GM21381 (cell line): Measurements from ENCODE around the gene AOPEP.

Experiments used
- ATAC-seq: cut with Tn5 transposase; IDR thresholded peaks from one replicate; pipeline ENCODE4 v1.9.1; 2021; ENCODE audit warnings: mild to moderate bottlenecking, moderate library complexity; ENCODE audit not compliant: unreplicated experiment

The AOPEP gene

GRCh38 chr9:94717761-94718160 lies 8.7 kb upstream of the AOPEP start:
- no peak for ATAC-seq

GRCh38 chr9:94718936-94719335 lies 7.6 kb upstream of the AOPEP start:
- ATAC-seq: no peak

- ATAC-seq: no peak
Measured at GRCh38 chr9:94719878-94720277, 6.6 kb upstream of the AOPEP start.

GRCh38 chr9:94720846-94721549 lies 5.5 kb upstream of the AOPEP start:
- ATAC-seq: no peak

- no peak for ATAC-seq
Measured at GRCh38 chr9:94721754-94722153, 4.7 kb upstream of the AOPEP start.

GRCh38 chr9:94725293-94725692 lies 1.2 kb upstream of the AOPEP start:
- no peak for ATAC-seq

- ATAC-seq: no peak
Measured at GRCh38 chr9:94728719-94729118, 2.2 kb downstream of the AOPEP start.

- no peak for ATAC-seq
Measured at GRCh38 chr9:94729199-94729598, 2.7 kb downstream of the AOPEP start.

GRCh38 chr9:94734054-94734754 lies 7.7 kb downstream of the AOPEP start:
- no peak for ATAC-seq

- ATAC-seq: no peak
Measured at GRCh38 chr9:94736759-94737158, 10.3 kb downstream of the AOPEP start.

GRCh38 chr9:94740145-94740840 lies 13.8 kb downstream of the AOPEP start:
- ATAC-seq: no peak

GRCh38 chr9:94741866-94742265 lies 15.4 kb downstream of the AOPEP start:
- ATAC-seq: no peak

- ATAC-seq: no peak
Measured at GRCh38 chr9:94743035-94743954, 16.8 kb downstream of the AOPEP start.

GRCh38 chr9:94745806-94746540 lies 19.5 kb downstream of the AOPEP start:
- ATAC-seq: no peak

GRCh38 chr9:94746541-94747370 lies 20.3 kb downstream of the AOPEP start:
- ATAC-seq: no peak

- no peak for ATAC-seq
Measured at GRCh38 chr9:94754976-94755475, 28.5 kb downstream of the AOPEP start.

- ATAC-seq: no peak
Measured at GRCh38 chr9:94757158-94757557, 30.7 kb downstream of the AOPEP start.

- no peak for ATAC-seq
Measured at GRCh38 chr9:94758031-94758430, 31.5 kb downstream of the AOPEP start.

GRCh38 chr9:94758880-94759279 lies 32.4 kb downstream of the AOPEP start:
- no peak for ATAC-seq
